ENCODE results near the gene APBA1. TPM values are rescaled to one million over a fixed set of nuclear protein-coding genes. Genes with fewer than 3 reads are reported as not detected.
"Not testable (repeated sequence)": the region's sequence is repeated elsewhere in the genome, so short reads cannot be mapped to it uniquely, and the experiment has no call there.

APBA1 gene
- total RNA-seq, 1 experiment from 2014 or later, result 1.8 TPM

DNA sequence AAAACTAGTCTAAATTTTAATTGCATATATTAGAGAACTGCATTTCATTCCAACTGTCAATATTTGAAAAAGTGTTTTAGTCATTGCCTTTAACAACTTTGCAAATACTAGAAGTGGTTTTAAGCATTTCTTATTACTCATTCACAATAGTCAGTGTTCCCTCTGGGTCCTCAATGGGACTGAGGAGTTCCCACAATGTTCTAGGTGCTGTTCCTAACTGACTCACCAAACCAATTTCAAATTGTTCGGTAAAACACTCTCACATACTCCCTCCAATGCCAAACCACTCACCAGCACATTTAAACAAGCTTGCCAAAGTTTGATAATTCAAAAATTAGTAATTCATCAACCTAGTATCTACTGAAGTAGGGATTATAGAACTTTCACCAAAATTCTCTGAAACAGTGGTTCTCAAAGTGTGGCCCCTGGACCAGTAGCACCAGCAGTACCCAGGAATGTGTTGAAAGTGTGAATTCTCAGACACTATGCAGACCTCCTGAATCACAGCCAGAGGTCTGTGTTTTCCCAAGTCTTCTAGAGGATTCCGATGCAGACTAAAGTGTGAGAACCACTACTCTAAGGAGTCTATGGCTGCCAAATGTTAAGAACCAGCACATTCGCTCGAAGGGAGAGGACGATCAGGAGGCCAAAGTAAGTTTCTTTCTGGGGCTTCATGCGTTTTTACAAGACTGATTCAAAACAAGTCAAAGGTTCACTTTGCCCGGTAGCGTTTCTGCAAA, 72.8 kb downstream of the APBA1 start:
- no peak overlapping the region for H4K5ac ChIP-seq (ENCODE audit: insufficient read length, low read depth, low read length)
- H3K4me1 Mint-ChIP-seq, result no peaks in the 10 kb centered on the region
- no peaks in the 10 kb centered on the region for H4K20me1 ChIP-seq (ENCODE audit: control insufficient read depth, insufficient read depth, insufficient read length)
- H3K36me3 Mint-ChIP-seq (ENCODE audit: insufficient read depth in 1 of 3, low read depth in 3 of 3), result no peaks in the 10 kb centered on the region
- no peak overlapping the region for H2BK120ac ChIP-seq (ENCODE audit: low read depth, low read length, poor library complexity, severe bottlenecking)
- no peak overlapping the region for H2BK12ac ChIP-seq (ENCODE audit: insufficient read length, low read depth, low read length)
- H2BK5ac ChIP-seq (ENCODE audit: insufficient read length, low read length), result no peak overlapping the region
- H3K79me1 ChIP-seq (ENCODE audit: insufficient read depth, low read depth, low read length, poor library complexity, severe bottlenecking), result no peaks in the 10 kb centered on the region
- no peak overlapping the region for H2BK15ac ChIP-seq (ENCODE audit: low read depth, low read length)
- H3K4me2 ChIP-seq (ENCODE audit: insufficient read depth, insufficient read length, low read length), result no peak overlapping the region
- no peaks in the 10 kb centered on the region for H3K9me3 ChIP-seq (ENCODE audit: control insufficient read depth, low read depth, low read length)
- H3K27me3 Mint-ChIP-seq (ENCODE audit: low read depth), result no peaks in the 10 kb centered on the region
- no peak overlapping the region for H3K4ac ChIP-seq (ENCODE audit: low read depth, low read length)
- no peaks in the 10 kb centered on the region for H3K23me2 ChIP-seq (ENCODE audit: insufficient read length, low read depth, low read length, poor library complexity, severe bottlenecking)
- no peaks in the 10 kb centered on the region for H3K79me2 ChIP-seq (ENCODE audit: insufficient read depth, low read length)
- H2AK5ac ChIP-seq (ENCODE audit: insufficient read length, low read length), result no peak overlapping the region
- H4K8ac ChIP-seq (replicated peaks; ENCODE audit: insufficient read length, low read depth, low read length), result no peak overlapping the region
- no peak overlapping the region for H3K56ac ChIP-seq (ENCODE audit: insufficient read length, low read depth, low read length)
- DNase-seq, result no peak
- no peak overlapping the region for H4K91ac ChIP-seq (ENCODE audit: insufficient read length, low read depth, low read length)
- no peak overlapping the region for H3K27ac ChIP-seq (ENCODE audit: insufficient read length, low read depth, low read length)
- H3K27ac Mint-ChIP-seq, result no peak overlapping the region
- no peak overlapping the region for H2BK20ac ChIP-seq (ENCODE audit: low read depth, low read length, poor library complexity, severe bottlenecking)
- H2AFZ ChIP-seq (ENCODE audit: low read length), result no peak overlapping the region
- no peak overlapping the region for H3K4me3 Mint-ChIP-seq
- H3K27me3 ChIP-seq (ENCODE audit: insufficient read depth, low read length), result no peaks in the 10 kb centered on the region
- WGBS (ENCODE audit: extremely low coverage, insufficient read length, low lambda C conversion rate), result no CpG with 5 or more reads among the region's 8 CpGs
- H3K23ac ChIP-seq (ENCODE audit: insufficient read length, low read depth, low read length), result no peak overlapping the region
- no peaks in the 10 kb centered on the region for H3K4me1 ChIP-seq (ENCODE audit: insufficient read depth, low read length)
- H3K9me3 Mint-ChIP-seq, result no peaks in the 10 kb centered on the region
- H3K14ac ChIP-seq (ENCODE audit: insufficient read depth, low read length), result no peak overlapping the region
- no peak overlapping the region for H3K9ac ChIP-seq (ENCODE audit: extremely low read depth, insufficient read length, low read length)
- TF ChIP-seq, protein P1, sequence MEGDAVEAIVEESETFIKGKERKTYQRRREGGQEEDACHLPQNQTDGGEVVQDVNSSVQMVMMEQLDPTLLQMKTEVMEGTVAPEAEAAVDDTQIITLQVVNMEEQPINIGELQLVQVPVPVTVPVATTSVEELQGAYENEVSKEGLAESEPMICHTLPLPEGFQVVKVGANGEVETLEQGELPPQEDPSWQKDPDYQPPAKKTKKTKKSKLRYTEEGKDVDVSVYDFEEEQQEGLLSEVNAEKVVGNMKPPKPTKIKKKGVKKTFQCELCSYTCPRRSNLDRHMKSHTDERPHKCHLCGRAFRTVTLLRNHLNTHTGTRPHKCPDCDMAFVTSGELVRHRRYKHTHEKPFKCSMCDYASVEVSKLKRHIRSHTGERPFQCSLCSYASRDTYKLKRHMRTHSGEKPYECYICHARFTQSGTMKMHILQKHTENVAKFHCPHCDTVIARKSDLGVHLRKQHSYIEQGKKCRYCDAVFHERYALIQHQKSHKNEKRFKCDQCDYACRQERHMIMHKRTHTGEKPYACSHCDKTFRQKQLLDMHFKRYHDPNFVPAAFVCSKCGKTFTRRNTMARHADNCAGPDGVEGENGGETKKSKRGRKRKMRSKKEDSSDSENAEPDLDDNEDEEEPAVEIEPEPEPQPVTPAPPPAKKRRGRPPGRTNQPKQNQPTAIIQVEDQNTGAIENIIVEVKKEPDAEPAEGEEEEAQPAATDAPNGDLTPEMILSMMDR (conservative IDR thresholded peaks at IDR 0.05), result no peak
- H3T11ph ChIP-seq (ENCODE audit: low read length), result no peak overlapping the region
- H3K18ac ChIP-seq (ENCODE audit: insufficient read length, low read depth, low read length), result no peak overlapping the region

DNA sequence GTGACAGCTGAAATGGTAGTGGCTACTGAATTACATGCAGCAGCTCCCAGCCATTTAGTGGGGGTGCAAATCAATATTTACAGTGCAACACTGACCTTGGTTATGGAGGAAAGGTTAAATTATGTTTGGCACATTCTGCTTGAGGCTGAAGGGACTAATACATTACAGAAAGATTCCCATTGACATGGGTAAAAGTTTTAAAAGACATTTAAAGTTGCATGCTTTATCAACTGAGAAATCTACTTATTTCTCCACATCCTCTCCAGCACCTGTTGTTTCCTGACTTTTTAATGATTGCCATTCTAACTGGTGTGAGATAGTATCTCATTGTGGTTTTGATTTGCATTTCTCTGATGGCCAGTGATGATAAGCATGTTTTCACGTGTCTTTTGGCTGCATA, 75.3 kb downstream of the APBA1 start:
- H4K91ac ChIP-seq (ENCODE audit: insufficient read length, low read depth, low read length); H2BK120ac ChIP-seq (ENCODE audit: low read depth, low read length, poor library complexity, severe bottlenecking); H3K27me3 Mint-ChIP-seq (ENCODE audit: low read depth); H2BK15ac ChIP-seq (ENCODE audit: low read depth, low read length); H3K4me3 Mint-ChIP-seq; H2BK20ac ChIP-seq (ENCODE audit: low read depth, low read length, poor library complexity, severe bottlenecking); H3K4me1 Mint-ChIP-seq; H3K27ac ChIP-seq (ENCODE audit: insufficient read length, low read depth, low read length); H3K23ac ChIP-seq (ENCODE audit: insufficient read length, low read depth, low read length); H2BK12ac ChIP-seq (ENCODE audit: insufficient read length, low read depth, low read length); H3K79me2 ChIP-seq (ENCODE audit: insufficient read depth, low read length); H3K27me3 ChIP-seq (ENCODE audit: insufficient read depth, low read length); H4K8ac ChIP-seq (replicated peaks; ENCODE audit: insufficient read length, low read depth, low read length); H4K5ac ChIP-seq (ENCODE audit: insufficient read length, low read depth, low read length); H3K14ac ChIP-seq (ENCODE audit: insufficient read depth, low read length); H2BK5ac ChIP-seq (ENCODE audit: insufficient read length, low read length); H3K4ac ChIP-seq (ENCODE audit: low read depth, low read length); H3K27ac Mint-ChIP-seq; H3K4me1 ChIP-seq (ENCODE audit: insufficient read depth, low read length); H4K20me1 ChIP-seq (ENCODE audit: control insufficient read depth, insufficient read depth, insufficient read length); H3K79me1 ChIP-seq (ENCODE audit: insufficient read depth, low read depth, low read length, poor library complexity, severe bottlenecking); H3K36me3 Mint-ChIP-seq (ENCODE audit: insufficient read depth in 1 of 3, low read depth in 3 of 3); H2AFZ ChIP-seq (ENCODE audit: low read length); H2AK5ac ChIP-seq (ENCODE audit: insufficient read length, low read length); H3K18ac ChIP-seq (ENCODE audit: insufficient read length, low read depth, low read length); DNase-seq; H3K23me2 ChIP-seq (ENCODE audit: insufficient read length, low read depth, low read length, poor library complexity, severe bottlenecking); H3K4me2 ChIP-seq (ENCODE audit: insufficient read depth, insufficient read length, low read length); H3K9ac ChIP-seq (ENCODE audit: extremely low read depth, insufficient read length, low read length); H3K56ac ChIP-seq (ENCODE audit: insufficient read length, low read depth, low read length); H3K9me3 ChIP-seq (ENCODE audit: control insufficient read depth, low read depth, low read length); H3K9me3 Mint-ChIP-seq; H3T11ph ChIP-seq (ENCODE audit: low read length): not testable (repeated sequence)
- WGBS (ENCODE audit: extremely low coverage, insufficient read length, low lambda C conversion rate), result no CpG with 5 or more reads among the region's 1 CpG

All from H9 (cell line).